GM19240 (cell line): ENCODE measurements around the gene FGD5.
A peak's percentile ranks its signal among the peaks of the same experiment; 100 is the strongest.

Source experiments
- DNase-seq: peaks from one replicate; pipeline ENCODE4 v3.0.0; 2011; ENCODE audit warnings: low spot score; ENCODE audit not compliant: insufficient read length

Gene FGD5

GRCh38 chr3:14829811-14830210 is 11.0 kb downstream of the FGD5 start:
- DNase-seq = no peak

- no peak for DNase-seq
These were observed 13.2 kb downstream of the FGD5 start for GRCh38 chr3:14831916-14832450.

GRCh38 chr3:14832975-14833722 is 14.4 kb downstream of the FGD5 start:
- no peak for DNase-seq

GRCh38 chr3:14834121-14834520 is 15.4 kb downstream of the FGD5 start:
- DNase-seq = no peak

- no peak for DNase-seq
These were observed 16.2 kb downstream of the FGD5 start for GRCh38 chr3:14834807-14835466.

- no peak for DNase-seq
These were observed 17.3 kb downstream of the FGD5 start for GRCh38 chr3:14836049-14836468.

GRCh38 chr3:14837186-14837877 is 18.6 kb downstream of the FGD5 start:
- no peak for DNase-seq

- DNase-seq = no peak
These were observed 19.1 kb downstream of the FGD5 start for GRCh38 chr3:14837878-14838258.

GRCh38 chr3:14839236-14839635 is 20.5 kb downstream of the FGD5 start:
- DNase-seq = no peak

GRCh38 chr3:14841836-14842235 is 23.1 kb downstream of the FGD5 start:
- no peak for DNase-seq

GRCh38 chr3:14842277-14842676 is 23.5 kb downstream of the FGD5 start:
- no peak for DNase-seq

- DNase-seq = no peak
These were observed 24.6 kb downstream of the FGD5 start for GRCh38 chr3:14843321-14843720.

- DNase-seq = no peak
These were observed 25.8 kb downstream of the FGD5 start for GRCh38 chr3:14844386-14845170.

- DNase-seq = no peak
These were observed 26.4 kb downstream of the FGD5 start for GRCh38 chr3:14845180-14845579.

GRCh38 chr3:14845826-14846225 is 27.1 kb downstream of the FGD5 start:
- DNase-seq = no peak

- no peak for DNase-seq
These were observed 27.6 kb downstream of the FGD5 start for GRCh38 chr3:14846226-14846880.

GRCh38 chr3:14847613-14848541 is 29.1 kb downstream of the FGD5 start:
- peak; percentile 22 for DNase-seq

- no peak for DNase-seq
These were observed 30.1 kb downstream of the FGD5 start for GRCh38 chr3:14848906-14849305.

GRCh38 chr3:14849638-14850230 is 31.0 kb downstream of the FGD5 start:
- DNase-seq = no peak
